H1 (cell line): ENCODE results near the gene ATF3. TPM values are rescaled to one million over a fixed set of nuclear protein-coding genes. Genes with fewer than 3 reads are reported as not detected.

Experiments
- CEBPB ChIP-seq: IDR thresholded peaks from 2 replicates; pipeline ENCODE4 v1.6.1; 2012; ENCODE audit warnings: low read depth, low read length
- CHD1 ChIP-seq: IDR thresholded peaks from 2 replicates; pipeline ENCODE4 v1.6.1; 2012; ENCODE audit warnings: low read depth, low read length, improper control_type of control experiment
- polyA plus RNA-seq, 7 experiments: library from polyadenylated mRNA; depleted of rRNA in 3 of 7; stranded (reverse) in 5 of 7; unstranded in 2 of 7; fragments of >200 nt in 5 of 7; fragments of 200-250 nt in 2 of 7; gene quantifications; 1 replicate in 5 of 7; 2 replicates in 1 of 7; 4 replicates in 1 of 7; pipeline versions ENCODE4 v1.2.1 to v1.2.3, GENCODE V29; 2011 to 2013; ENCODE audit warnings: missing spikeins in 2 of 7, mixed read lengths in 2 of 7
- total RNA-seq: library from RNA; stranded (reverse); fragmentation: NEBNext Ultra II Directional; extraction: Animal tissue kit (Norgen Biotek cat#: 25700); gene quantifications from 2 replicates; pipeline ENCODE4 v1.2.1, GENCODE V29; 2021

ATF3 gene
- total and polyA plus RNA-seq, 2 of the 8 experiments (the other 6 are each of a cell fraction or from before 2014, with no cell fraction given): 12.2 to 27.7 TPM

DNA sequence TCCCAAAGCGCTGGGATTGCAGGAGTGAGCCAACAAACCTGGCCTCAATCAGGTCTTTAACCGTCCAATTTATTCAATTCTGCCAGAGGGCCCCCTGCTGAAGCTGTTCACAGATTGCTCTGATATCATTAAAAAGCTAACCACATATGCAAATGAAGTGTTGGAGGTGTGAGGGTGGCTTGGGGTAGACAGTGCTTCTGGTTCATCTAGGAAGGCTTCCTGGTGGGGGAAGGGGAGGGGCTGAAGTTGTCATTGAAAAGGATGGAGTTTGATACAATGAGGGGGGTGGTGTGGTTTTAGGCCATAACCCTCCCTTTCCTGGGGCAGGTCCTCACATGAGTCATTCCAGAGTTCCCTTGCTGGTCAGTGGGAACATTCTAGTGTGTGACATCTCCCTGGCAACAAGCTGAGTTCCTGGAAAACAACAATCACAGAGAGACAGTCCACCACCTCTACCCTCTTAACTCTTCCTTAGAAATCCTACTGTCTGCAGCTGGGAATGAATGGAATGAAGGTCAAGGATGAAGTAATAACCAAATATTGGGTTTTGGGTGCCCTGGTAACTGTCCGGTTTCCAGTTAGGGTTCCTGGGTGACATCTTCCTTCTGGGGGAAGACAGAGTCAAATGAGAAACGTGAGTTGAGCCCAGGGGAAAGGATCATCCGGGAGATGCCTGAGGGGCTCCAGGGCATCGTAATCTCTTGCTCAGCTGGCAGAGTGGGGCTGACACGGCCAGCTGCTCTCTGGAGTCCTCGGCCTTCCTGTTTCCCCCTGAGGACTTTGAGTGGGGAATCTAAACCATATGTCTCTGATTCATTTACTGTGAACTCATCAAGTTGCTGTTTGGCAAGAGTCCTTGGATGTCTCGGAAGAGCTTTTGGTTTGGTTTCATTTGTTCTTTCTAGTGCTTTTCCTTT, 58.9 kb downstream of the ATF3 start (continued):
- TF ChIP-seq CHD1: no peak
- no peak for TF ChIP-seq CEBPB
